Measurements from ENCODE around the gene RGS6.

DNA sequence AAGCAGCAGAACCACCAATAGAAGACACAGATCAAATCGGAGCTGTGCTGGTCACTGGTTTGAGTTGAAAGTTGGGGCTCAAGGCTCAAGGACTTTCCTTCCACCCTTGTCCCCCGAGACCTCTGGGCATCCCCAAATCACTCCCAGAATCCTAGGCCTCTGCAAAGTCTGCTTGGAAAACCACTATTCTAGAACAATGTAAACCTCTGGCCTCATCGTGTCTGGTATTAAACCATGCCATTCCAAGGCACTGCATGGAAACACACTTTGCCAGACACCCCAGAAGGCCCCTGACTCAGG is 673.6 kb downstream of the RGS6 start:
- TF ChIP-seq, protein P1, sequence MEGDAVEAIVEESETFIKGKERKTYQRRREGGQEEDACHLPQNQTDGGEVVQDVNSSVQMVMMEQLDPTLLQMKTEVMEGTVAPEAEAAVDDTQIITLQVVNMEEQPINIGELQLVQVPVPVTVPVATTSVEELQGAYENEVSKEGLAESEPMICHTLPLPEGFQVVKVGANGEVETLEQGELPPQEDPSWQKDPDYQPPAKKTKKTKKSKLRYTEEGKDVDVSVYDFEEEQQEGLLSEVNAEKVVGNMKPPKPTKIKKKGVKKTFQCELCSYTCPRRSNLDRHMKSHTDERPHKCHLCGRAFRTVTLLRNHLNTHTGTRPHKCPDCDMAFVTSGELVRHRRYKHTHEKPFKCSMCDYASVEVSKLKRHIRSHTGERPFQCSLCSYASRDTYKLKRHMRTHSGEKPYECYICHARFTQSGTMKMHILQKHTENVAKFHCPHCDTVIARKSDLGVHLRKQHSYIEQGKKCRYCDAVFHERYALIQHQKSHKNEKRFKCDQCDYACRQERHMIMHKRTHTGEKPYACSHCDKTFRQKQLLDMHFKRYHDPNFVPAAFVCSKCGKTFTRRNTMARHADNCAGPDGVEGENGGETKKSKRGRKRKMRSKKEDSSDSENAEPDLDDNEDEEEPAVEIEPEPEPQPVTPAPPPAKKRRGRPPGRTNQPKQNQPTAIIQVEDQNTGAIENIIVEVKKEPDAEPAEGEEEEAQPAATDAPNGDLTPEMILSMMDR (conservative IDR thresholded peaks at IDR 0.05; ENCODE audit: low read depth, low read length): no peak
- no peak for TF ChIP-seq EZH2 (IDR thresholded peaks at IDR 0.05; ENCODE audit: low read length, unreplicated experiment)
